Lower leg skin (tissue), 3 donors: ENCODE results near the gene GGT6.

ENCODE experiments used
- CTCF ChIP-seq, 3 donors: fragments of 450-650 bp; IDR thresholded peaks; one replicate each; pipeline ENCODE4 v1.5.1; 2016; ENCODE audit warnings: antibody characterized with exemption in 3 of 3, mild to moderate bottlenecking in 3 of 3, moderate library complexity in 2 of 3
- POLR2A ChIP-seq, 2 donors: fragments of 450-650 bp; IDR thresholded peaks; one replicate each; pipeline ENCODE4 v1.6.1; 2016 to 2017; ENCODE audit warnings: antibody characterized with exemption in 2 of 2, mild to moderate bottlenecking in 1 of 2, moderate library complexity in 1 of 2

- TF ChIP-seq CTCF (IDR thresholded peaks at IDR 0.05) (no peak), POLR2A (IDR thresholded peaks at IDR 0.05) (no peak)
Observed at GRCh38 chr17:4572131-4572530, 11.8 kb upstream of the GGT6 start.
